ENCODE measurements around the gene SLC40A1. TPM values are rescaled to one million over a fixed set of nuclear protein-coding genes. Genes with fewer than 3 reads are reported as not detected.

The SLC40A1 gene
- total and polyA plus RNA-seq, 2 of the 8 experiments (the other 6 are each of a cell fraction or from before 2014, with no cell fraction given): 0.03 TPM; not detected in 1

DNA sequence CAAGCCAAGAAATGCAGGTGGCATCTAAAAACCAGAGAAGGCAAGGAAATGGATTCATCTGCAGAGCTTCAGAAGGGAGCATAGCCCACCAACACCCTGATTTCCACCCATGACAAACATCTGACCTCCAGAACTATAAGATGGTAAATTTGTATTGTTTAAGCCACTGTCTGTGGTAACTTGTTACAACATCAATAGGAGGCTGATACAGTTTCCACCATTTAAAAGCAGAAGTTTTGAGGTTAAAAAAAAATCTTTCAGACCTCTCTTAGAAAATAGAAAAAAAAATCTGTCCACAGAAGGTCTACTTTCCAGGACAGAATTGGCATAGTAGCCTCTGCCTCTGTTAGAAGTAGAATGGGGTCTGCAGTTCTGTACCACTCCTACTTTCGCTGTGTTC is 37.2 kb downstream of the SLC40A1 start:
- no peaks in the 10 kb centered on the region for H3K79me1 ChIP-seq (ENCODE audit: low read depth, low read length)
- no peak overlapping the region for H4K5ac ChIP-seq (ENCODE audit: insufficient read length, low read depth, low read length)
- H3K23me2 ChIP-seq (ENCODE audit: low read depth, low read length): no peaks in the 10 kb centered on the region
- no peak overlapping the region for H3K56ac ChIP-seq (replicated peaks; ENCODE audit: insufficient read length, low read depth, low read length)
- H2BK5ac ChIP-seq (ENCODE audit: low read depth, low read length): no peak overlapping the region
- no peak overlapping the region for H4K91ac ChIP-seq (replicated peaks; ENCODE audit: insufficient read length, low read length)
- H2BK120ac ChIP-seq (replicated peaks; ENCODE audit: low read depth, low read length): no peak overlapping the region
- CTCF ChIA-PET (ENCODE audit: partially characterized antibody): interaction anchor here (2.0 kb wide), 1 partner anchor 12 kb away, joined by 4 read pairs; no protein-coding TSS in a partner anchor
- no peak for DNase-seq (ENCODE audit: low read depth in 1 of 2, low spot score in 2 of 2)
- H3K4ac ChIP-seq (replicated peaks; ENCODE audit: insufficient read length, low read depth, low read length): no peak overlapping the region
- H4K8ac ChIP-seq (ENCODE audit: extremely low read depth, insufficient read depth, low read length): no peak overlapping the region
- no peak overlapping the region for H3K27ac ChIP-seq (ENCODE audit: low read depth, low read length)
- no peak overlapping the region for H2AK5ac ChIP-seq (ENCODE audit: low read depth, low read length)
- H3K36me3 ChIP-seq (ENCODE audit: control insufficient read depth in 2 of 4, insufficient read depth in 4 of 4, low read length in 3 of 4): no peaks in the 10 kb centered on the region
- no peak overlapping the region for H2BK15ac ChIP-seq (ENCODE audit: low read length)
- H3K9ac ChIP-seq (replicated peaks in 1 of 4; ENCODE audit: extremely low read depth in 1 of 4, low read depth in 3 of 4, low read length in 3 of 4): no peak overlapping the region
- no peak overlapping the region for H3K14ac ChIP-seq (ENCODE audit: insufficient read length)
- POLR2A ChIA-PET (ENCODE audit: partially characterized antibody): no interaction called here
- H2BK20ac ChIP-seq (ENCODE audit: low read length): no peak overlapping the region
- H3K4me3 ChIP-seq (ENCODE audit: extremely low read depth in 1 of 4, insufficient read depth in 2 of 4, low read depth in 3 of 4, low read length in 4 of 4): no peak overlapping the region
- H3K27me3 ChIP-seq (replicated peaks in 1 of 4; ENCODE audit: control insufficient read depth in 3 of 4, extremely low read depth in 1 of 4, insufficient read depth in 3 of 4, low read length in 3 of 4): peaks cover 0 to 1% (median 0%) of the 10 kb centered on the region in 4 experiments; a peak in 1 of 7 replicates
- H3K4me2 ChIP-seq (ENCODE audit: insufficient read depth in 1 of 2, low read depth in 2 of 2, low read length in 2 of 2): no peak overlapping the region
- no peaks in the 10 kb centered on the region for H3K9me3 ChIP-seq (ENCODE audit: insufficient read depth in 2 of 2, low read depth in 1 of 2, low read length in 1 of 2)
- H2BK12ac ChIP-seq (ENCODE audit: low read depth, low read length): no peak overlapping the region
- FAIRE-seq: no peak
- no peaks in the 10 kb centered on the region for H3K79me2 ChIP-seq (ENCODE audit: control insufficient read depth in 1 of 2, insufficient read depth in 2 of 2, low read length in 2 of 2)
- TF ChIP-seq SP1 (IDR thresholded peaks at IDR 0.05; ENCODE audit: low read depth, low read length) (no peak), TAF7 (optimal IDR thresholded peaks at IDR 0.05; ENCODE audit: borderline replicate concordance, low read depth, low read length) (no peak), JUN (IDR thresholded peaks at IDR 0.05; ENCODE audit: low read depth, low read length) (no peak), POLR2AphosphoS5 (IDR thresholded peaks at IDR 0.05; ENCODE audit: low read depth, low read length) (no peak), CREB1 (IDR thresholded peaks at IDR 0.05) (no peak), SRF (IDR thresholded peaks at IDR 0.05; ENCODE audit: low read depth, low read length) (no peak), RBBP5 (IDR thresholded peaks at IDR 0.05; ENCODE audit: borderline replicate concordance, low read depth, low read length) (no peak), EZH2 (IDR thresholded peaks at IDR 0.05; ENCODE audit: low read depth, low read length, severe bottlenecking) (no peak), HDAC2 (IDR thresholded peaks at IDR 0.05; ENCODE audit: borderline replicate concordance in 1 of 2, low read depth in 2 of 2, low read length in 2 of 2) (no peak), NANOG (IDR thresholded peaks at IDR 0.05; ENCODE audit: insufficient read depth, low read depth, low read length, poor library complexity, severe bottlenecking) (no peak), CHD2 (IDR thresholded peaks at IDR 0.05; ENCODE audit: low read length) (no peak), BACH1 (IDR thresholded peaks at IDR 0.05; ENCODE audit: low read length) (no peak), CTBP2 (IDR thresholded peaks at IDR 0.05; ENCODE audit: borderline replicate concordance, insufficient read depth, insufficient read length, low read length) (no peak)
- no peak overlapping the region for H3K23ac ChIP-seq (ENCODE audit: insufficient read length)
- no peak overlapping the region for H2AFZ ChIP-seq (ENCODE audit: low read length)
- no peaks in the 10 kb centered on the region for H4K20me1 ChIP-seq (replicated peaks in 1 of 2; ENCODE audit: control insufficient read depth in 1 of 2, insufficient read depth in 2 of 2, low read length in 2 of 2)
- no peaks in the 10 kb centered on the region for H3K4me1 ChIP-seq (replicated peaks in 1 of 4; ENCODE audit: control insufficient read depth in 3 of 4, insufficient read depth in 4 of 4, low read length in 3 of 4)
- 89% methylated on average over 1 of the region's 1 CpG; no CpG with 5 or more reads in 1 of the 2 experiments for WGBS, 2 experiments (ENCODE audit: extremely low coverage in 1 of 2, insufficient coverage in 1 of 2, insufficient read length in 1 of 2, insufficient replicate concordance in 2 of 2, low coverage in 1 of 2, low lambda C conversion rate in 2 of 2, missing lambda C conversion rate in 1 of 2)
- H3K18ac ChIP-seq (ENCODE audit: extremely low read depth, low read length): no peak overlapping the region

All from H1 (cell line).